HG02840 (cell line): ENCODE measurements around the gene DDIT3.

ENCODE experiments used
- ATAC-seq: cut with Tn5 transposase; IDR thresholded peaks from one replicate; pipeline ENCODE4 v1.9.1; 2021; ENCODE audit warnings: mild to moderate bottlenecking, moderate library complexity, moderate number of reproducible peaks; ENCODE audit not compliant: unreplicated experiment, low FRiP score

Gene DDIT3

DNA sequence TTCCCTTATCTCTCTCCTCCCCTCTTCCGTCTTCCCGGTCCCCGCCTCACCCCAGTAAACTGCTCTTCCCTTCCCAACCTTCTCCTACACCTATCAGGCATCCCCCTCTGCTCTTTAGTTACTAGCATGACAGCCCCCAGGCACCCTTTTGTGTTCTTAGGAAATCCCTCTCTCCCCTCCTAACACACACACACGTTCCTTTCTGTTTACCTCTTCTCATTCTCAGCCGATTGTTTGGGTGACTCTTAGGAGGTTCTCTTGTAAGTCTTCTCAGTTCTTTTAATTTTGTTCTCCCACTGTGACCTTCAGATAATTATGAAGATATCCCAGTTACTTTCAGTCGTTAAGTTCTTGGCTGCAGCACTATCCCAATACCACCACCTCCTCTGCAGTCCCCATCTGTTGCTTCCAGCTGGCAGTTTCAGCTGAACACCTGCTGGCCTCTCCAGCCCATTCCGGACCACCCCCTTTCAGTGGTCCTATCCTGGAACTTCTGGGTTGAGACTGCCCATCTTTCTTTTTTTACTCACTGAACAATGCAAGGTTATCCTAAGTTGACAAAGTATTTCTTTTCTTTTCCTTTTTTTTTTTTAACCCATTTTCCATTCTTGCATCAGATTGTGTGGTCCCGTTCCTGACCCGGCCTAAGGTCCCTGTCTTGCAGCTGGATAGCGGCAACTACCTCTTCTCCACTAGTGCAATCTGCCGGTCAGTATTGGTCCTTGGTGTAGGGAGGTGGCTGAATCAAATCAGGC, 31.7 kb downstream of the DDIT3 start:
- no peak for ATAC-seq

DNA sequence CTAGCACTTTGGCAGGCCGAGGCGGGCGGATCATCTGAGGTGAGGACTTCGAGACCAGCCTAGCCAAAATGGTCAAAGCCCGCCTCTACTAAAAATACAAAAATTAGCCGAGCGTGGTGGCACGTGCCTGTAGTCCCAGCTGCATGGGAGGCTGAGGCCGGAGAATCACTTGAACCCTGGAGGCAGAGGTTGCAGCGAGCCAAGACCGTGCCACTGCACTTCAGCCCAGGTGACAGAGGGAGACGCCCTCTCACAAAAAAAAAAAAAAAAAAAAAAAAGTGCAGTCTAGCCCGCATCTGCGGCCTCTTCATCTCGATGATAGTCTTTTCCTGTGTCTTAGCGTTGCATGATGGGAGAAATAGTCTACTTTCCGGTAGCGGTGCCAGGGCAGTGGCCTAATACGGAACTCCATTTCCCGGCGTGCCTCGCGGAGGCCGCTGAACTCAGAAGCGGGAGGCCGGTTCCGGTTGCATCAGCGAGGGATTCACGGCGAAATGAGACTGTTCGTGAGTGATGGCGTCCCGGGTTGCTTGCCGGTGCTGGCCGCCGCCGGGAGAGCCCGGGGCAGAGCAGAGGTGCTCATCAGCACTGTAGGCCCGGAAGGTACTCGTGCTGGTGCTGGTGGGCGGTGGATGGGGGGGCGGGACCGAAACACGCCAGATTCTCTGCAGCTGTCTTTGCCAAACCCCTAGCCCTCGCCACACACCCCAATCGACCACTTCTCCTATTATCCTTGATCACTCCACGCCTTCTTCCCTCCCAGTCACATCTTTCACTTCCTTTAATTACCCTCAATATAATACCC, 32.5 kb downstream of the DDIT3 start, which contains the start of gene MARS1:
Gene MARS1, plus strand, starts transcription at position 472 of the 805 bp plus-strand sequence. Its CDS starts 23 bp downstream, at position 495.
- ATAC-seq: peak; percentile 97

DNA sequence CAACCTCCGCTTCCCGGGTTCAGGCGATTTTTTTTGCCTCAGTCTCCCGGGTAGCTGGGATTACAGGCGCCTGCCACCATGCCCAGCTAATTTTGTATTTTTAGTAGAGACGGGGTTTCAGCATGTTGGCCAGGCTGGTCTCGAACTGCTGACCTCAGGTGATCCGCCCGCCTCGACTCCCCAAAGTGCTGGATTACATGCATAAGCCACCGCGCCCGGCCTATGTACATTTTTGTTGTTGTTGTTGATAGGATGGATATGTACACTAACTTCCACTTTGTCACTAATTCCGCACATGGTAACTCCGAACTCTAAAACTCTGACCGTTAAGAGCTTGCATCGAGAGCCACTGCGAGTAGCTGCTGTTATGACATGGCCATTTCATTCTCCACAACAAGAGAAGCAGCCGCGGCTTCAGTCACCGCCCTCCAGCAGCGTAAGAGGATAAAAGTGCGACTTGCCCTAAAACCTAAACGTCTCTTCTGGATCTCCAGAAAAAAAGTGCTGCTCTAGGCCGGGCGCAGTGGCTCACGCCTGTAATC, 33.2 kb downstream of the DDIT3 start:
- no peak for ATAC-seq

DNA sequence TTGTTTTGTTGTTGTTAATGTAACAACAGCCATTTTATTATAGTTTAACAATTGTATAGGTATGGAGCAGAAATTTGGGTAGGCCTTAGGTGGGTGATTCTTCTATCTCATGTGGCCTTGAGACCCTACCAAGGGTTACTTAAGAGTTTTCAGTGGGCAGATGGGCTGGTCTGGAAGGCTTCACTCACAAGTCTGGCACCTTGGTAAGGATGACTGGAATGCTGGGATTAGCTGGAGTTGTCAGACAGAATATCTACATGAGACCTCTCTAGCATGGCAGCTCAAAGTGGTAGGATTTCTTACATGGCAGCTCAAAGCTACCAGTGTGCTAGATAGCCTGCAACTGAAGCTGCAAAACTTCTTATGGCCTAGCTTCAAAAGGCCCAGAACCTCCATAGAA, 34.6 kb downstream of the DDIT3 start:
- ATAC-seq: no peak

DNA sequence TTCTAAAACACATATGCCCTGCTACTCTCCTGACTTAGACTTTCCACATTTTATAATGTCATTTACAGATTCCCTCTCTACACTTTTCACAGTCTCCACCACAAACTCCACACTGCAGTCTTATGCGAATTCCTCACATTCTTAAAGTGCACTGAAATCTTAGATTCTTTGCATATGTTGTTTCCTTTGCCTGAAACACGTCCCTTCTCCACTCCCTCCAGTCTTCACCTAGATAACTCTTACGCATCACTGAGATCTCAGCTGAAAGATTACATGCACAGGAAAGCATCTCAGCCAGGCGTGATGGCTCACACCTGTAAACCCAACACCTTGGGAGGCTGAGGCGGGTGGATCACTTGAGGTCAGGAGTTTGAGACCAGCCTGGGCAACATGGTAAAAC, 36.8 kb downstream of the DDIT3 start:
- no peak for ATAC-seq

DNA sequence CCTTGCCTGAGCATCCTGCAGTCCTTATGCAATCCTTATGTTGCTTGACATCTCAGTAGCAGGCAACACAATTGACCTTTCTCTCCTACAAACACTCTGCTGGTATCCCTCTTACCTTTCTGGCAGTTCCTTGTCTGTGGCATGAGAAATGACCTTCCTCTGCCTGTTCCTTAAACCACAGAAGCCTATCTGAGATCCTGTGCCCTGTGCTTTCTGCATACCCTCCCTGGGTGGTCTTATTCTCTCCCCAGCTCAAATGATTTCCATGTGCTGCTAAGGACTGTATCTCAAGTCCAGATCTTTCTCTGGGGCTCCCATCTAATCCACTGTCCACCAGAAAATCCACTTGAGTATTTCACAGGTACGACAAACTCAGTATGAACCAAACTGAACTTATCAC, 38.6 kb downstream of the DDIT3 start:
- no peak for ATAC-seq

DNA sequence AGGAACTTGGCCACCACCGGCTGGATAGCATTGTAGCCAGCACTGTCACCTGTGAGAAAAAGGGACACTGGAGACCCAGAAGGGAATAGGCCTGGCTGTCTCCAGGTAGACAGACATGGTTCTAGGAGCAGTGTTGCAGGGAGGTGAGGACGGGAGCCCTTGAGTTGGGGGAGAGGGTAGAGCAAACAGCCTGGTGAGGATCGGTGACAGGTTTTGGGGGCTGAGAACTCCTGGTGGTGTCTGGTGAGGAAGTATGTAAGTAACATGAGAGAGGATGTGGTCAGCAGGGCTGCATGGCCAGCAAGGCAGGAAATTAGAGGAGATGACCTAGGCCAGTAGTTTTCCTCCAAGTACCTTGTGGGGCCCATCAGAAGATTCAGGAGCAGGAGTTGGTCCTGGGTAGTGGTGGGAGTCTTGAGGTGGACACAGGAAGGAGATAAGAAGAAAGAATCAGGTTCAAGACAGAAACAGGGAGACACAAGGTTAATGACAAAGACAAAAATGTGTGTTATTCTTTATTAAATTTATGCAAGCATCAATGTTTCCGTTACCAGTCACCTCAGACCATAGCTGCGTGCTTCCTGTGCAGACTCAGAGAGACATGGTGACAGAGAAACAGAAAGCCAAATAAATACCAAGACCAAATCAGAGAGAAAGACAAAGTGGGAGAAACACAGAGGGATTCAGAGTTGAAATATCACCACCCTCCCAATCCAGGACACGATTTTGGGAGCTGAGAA, 40.8 kb downstream of the DDIT3 start, which contains the start of gene ARHGAP9:
Gene ARHGAP9, minus strand, starts transcription at position 491 of the 740 bp plus-strand sequence. Its CDS starts 460 bp downstream, at position 31.
- no peak for ATAC-seq

DNA sequence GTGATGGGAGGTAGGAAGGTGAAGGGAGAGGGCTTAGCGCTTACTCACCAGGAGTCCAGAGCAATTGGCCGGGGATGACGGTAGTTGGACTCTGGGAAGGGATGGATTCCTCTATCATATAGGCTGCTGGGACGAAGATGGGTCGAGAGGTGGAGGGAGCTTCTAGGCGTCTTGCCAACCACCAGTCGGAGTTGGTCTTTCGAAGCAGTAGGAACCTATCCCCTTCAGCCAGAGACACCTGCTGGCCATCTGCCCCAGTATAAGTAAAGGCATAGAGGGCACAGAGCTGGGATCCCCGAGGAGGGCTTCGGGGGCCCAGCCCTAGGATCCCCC, 41.3 kb downstream of the DDIT3 start:
- no peak for ATAC-seq

DNA sequence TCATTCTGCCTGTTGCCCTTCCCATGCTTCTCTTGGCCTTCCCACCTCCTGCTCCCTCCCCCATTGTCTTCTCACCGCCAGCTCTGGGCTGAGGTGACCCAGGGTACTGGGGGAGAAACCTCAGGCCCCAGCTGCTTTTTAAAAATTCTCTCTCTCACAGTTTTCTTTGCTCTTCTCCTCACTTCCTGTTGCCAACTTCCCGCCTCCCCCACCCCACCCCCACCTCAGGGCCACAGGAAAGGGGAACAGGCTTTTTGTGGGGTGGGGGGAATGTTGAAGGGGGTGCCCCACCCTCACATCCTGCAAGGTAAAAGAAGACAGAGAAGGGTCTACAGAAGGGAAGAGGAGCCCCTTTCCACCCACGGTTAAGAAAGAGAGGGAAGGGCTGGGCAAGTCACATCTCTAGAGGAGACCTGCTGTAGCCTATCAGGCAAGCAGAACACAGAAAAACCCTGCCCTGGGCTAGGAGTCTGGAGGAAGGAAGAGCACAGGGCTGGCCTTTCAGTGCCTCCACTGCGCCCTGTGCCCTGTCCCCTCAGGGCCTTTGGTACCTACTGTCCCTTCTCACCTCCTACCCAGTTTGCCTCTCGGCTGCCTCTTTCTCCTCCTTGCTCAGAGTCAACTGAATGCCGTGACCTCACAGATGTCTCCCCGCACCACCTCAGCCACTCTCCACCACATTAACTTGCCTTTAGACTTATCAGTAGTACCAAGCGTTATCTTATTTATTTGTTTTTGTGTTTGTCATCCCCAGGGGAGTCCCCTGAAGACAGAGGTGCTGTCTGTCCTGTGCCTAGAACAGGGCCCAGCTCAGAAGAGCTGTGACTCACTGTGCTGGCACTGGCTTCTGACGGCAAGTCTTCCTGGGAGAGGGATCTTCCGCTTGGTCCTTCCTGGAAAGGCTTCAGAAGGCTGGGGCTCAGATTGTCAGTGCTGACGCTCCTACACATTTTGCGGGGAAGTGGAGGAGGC, 42.3 kb downstream of the DDIT3 start:
- ATAC-seq: no peak

DNA sequence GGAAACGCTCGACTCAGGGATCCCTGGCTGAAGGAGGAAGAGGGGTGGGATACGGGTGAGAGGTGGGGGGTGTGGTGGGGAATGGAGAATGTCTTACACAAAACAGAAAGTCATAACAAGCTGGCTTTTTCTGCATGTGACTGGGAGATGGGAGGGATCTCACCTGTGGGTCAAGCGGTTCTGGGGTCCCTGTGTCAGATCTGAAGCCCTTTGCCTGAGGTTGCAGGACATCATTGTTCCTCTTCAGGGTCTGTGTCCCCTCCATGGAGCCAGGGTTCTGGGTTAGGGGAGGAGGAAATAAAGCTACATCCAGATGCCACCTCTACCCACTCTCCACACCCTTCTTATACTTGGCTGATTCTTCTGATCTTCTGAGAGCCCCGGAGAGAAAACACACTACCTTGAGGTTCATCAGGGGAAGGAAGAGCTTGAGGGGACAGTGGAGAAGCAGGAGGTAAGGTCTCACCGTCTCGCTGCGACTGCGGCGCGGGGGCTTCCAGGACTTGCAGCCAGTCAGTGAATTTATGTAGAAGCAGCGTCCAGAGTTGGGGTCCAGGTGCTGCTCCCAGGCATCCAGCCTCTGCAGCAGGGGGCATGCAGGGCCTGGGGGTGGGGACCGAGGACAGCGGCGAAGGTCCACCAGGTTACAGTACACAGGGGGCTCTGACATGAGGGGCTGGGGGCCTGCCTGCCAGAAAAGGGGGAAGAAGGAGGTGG, 43.2 kb downstream of the DDIT3 start:
- no peak for ATAC-seq

DNA sequence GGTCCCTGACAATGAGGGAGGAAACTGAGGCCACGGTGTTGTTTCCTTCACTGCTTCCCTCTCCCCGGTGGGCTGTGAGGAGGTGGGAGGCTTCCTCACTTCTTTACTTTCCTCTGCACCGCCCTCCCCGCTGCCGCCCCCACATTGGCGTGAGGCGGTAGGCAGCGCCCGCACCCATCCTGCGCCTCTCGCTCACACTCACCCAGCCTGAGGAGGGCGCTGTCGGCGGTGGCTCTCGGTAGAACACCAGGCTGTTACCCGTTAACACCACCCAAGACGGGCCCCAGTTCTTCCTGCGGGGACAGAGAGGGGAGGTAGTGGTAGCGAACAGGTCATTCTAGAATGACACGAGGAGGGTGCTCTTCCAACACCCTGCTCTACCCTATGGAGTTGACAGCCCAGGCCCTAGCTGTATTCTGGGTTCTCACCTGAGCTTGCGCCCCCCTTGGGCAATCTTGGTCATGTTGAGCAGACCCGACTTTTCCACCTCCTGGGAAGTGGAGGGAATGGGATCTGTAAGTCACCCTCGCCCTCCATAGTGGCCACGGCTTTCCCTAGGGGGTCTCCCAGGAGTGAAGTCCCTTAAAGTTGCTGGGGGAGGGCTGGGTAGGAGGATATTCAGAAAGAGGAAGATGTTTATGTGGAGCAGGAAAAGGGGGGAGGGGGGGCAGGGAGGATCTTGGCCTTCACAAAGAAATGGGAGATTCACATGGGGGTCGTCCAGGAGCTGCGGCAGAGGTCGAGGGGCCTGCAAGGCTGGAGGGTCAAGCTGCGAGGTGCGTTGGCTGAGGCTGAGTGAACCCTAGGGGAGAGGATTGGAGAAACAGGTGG, 43.9 kb downstream of the DDIT3 start:
- ATAC-seq: no peak

DNA sequence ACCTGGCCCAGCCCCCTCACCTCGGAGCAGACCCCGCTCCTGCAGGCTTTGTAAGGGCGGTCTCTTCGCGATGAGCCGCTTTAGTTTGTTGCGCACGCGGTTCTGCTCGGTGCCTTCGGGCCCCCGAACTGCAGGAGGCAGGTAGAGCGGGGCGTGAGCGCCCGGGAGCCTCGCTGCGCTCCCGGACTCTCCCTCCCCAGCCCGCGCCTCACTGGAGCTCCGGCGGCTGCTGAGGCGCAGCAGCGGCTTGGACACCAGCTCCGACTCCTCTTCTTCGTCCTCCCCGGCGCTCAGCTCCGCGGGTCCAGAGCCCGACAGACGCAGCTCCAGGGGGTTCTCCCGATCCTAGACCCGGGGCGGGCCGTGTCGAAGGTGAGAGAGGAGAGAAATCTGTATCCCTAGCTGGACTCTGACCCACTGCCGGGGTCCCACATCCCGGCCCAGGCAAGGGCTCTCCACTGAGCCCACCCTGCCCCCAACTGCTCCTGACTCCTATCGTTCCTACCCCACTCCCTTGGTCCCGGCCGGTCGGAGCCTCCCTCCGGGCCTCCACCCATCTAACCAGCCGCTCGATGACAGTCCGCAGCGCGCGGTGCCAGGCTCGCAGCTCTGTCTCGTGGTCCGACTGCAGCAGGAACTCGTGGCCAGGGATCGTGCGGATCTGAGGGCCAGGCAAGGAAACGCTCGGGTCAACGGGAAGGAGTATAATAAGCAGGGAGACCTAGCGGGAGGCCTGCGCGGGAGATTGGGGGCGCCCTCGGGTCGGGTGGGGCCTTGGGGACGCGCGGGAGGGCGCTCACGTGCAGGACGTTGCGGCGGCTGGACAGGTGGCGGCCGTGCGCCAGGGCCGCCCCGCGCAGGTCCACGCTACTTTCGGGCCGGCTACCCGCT, 44.8 kb downstream of the DDIT3 start:
- no peak for ATAC-seq

DNA sequence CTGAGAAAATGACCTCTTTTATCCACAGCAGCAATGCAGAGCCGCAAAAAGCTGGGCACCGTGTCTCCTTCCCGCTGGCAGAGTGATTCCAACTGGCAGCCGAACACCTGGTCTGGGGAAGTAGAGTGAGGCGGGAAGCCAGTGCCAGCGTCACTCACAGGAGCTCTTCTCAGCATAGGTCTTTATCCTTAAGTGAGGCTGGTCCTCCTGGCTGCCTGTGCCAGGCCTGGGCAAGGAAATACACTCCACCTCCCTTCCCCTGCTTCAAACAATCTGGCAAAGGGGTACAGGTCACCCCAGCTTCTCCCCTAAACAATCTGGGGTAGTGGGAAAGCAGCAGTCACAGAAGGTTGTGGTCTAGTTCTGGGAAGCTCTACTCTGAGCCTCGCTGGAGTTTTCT, 45.5 kb downstream of the DDIT3 start:
- no peak for ATAC-seq

DNA sequence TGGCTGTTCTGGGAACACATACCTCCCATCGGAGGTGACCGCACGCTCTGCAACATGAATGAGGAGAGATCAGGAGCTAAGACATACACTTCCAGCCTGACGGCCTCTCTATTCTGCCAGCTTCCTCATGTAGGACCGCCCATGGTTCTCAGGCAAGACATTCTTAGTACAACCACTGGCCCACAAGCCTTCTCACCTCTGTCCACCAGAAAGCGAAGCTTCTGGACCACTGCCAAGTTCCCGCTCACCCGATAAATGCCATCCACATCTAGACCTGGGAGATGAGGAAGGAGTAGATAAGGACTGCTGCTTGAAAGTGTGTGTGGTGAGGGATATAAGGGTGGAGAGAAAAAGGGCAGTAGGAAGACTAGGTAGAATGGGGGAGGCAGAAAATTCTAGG, 45.9 kb downstream of the DDIT3 start:
- ATAC-seq: no peak

DNA sequence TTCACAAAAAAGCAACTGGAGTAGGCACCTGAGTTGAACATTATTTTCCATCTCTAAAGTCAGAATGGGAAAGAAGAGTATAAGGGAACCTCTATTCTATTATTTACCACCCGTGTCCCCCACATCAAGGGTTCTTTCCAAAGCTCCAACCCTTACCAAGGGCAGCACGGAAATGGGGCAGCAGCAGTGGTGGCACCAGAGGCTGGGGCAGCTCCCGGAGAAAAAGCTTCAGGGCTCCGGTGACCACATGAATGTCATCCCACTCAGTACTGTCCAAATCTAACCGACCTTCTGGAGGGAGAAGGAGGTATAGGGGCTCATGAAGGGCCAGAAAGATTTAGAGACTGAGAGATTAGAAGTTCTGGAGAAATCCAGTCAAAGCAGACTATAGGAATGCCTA, 46.4 kb downstream of the DDIT3 start:
- no peak for ATAC-seq

DNA sequence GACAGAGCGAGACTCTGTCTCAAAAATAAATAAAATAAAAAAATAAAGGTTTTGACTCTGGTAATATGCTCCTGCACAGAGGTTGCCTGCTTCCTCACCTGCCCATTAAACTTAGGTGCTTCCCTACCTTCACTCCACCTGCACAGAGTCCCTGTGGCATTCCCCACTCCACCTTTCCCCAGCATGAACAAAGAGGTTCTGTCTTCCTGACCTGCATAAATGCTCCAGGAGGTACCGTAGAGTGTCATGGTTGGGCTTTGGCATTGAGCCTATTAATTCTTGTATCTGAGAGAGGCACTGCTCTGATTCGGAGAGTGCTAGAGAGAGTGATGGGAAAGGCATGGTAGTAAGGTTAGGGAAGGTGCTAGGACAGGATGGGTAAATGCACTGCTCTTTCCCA, 46.9 kb downstream of the DDIT3 start:
- ATAC-seq: no peak

DNA sequence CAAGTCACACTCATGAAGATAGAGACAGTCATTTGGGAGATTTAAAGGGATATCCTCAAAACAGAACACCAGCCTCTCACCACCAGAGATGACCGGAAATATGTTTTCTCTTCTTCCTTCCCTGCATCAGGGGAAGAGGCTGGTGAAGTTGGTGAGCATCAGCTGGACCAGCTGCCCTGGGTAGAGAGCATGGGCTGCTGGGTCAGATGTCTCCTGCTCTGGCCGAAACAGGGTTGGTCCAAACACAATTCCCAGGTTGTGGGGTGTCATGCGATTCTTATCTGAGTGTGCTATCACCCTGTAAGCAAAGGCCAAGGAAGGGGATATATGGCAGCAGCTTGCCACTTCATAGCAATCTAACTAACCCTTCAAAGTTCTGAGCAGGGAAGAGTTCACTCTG, 47.9 kb downstream of the DDIT3 start:
- no peak for ATAC-seq
